Measurements from ENCODE around the gene AFF1.
A peak's percentile ranks its signal among the peaks of the same experiment; 100 is the strongest.

The AFF1 gene

GRCh38 chr4:87105101-87105845 lies 170.5 kb downstream of the AFF1 start:
- in situ Hi-C loops (cut with HindIII; ENCODE audit: low sequenced_read_pairs), result loop anchor here (5.0 to 25.0 kb wide), 2 partner anchors 183 to 593 kb away; no protein-coding TSS in a partner anchor
- DNase-seq (ENCODE audit: low read depth), result no peak
- no peak for TF ChIP-seq CTCF (IDR thresholded peaks at IDR 0.05; ENCODE audit: low read depth, low read length, missing control alignments)
- no peak overlapping the region for H3K4me3 ChIP-seq (ENCODE audit: low read depth, low read length)

- no peak overlapping the region for H3K4me3 ChIP-seq (ENCODE audit: low read depth, low read length)
- no peak for TF ChIP-seq CTCF (IDR thresholded peaks at IDR 0.05; ENCODE audit: low read depth, low read length, missing control alignments)
- peak; percentile 58 for DNase-seq (ENCODE audit: low read depth)
- in situ Hi-C loops (cut with HindIII; ENCODE audit: low sequenced_read_pairs), result loop anchor here (5.0 to 25.0 kb wide), 2 partner anchors 186 to 596 kb away; no protein-coding TSS in a partner anchor
These were observed 173.3 kb downstream of the AFF1 start for GRCh38 chr4:87108142-87108546.

DNA sequence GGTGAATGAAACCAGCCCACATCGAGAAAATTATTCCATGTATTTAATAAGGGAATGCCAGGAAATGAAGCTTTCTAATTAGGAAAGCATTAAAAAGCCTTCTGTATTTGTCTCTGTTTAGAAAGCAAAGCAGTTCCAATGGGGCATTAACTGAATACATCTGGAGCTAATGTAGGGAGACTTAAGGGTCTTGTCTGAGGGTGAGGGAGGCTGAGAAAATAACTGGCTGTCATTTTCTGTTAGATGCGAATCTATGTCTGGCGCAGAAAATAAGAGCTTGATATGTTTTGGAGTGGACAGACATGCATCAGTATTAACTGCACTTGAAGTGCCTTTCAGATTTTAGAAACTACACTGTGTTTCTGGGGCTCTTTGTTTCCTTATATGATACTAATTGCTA lies 174.3 kb downstream of the AFF1 start:
- no peak overlapping the region for H3K4me3 ChIP-seq (ENCODE audit: low read depth, low read length)
- TF ChIP-seq CTCF (IDR thresholded peaks at IDR 0.05; ENCODE audit: low read depth, low read length, missing control alignments), result no peak
- in situ Hi-C loops (cut with HindIII; ENCODE audit: low sequenced_read_pairs), result loop anchor here (5.0 to 25.0 kb wide), 2 partner anchors 187 to 597 kb away; no protein-coding TSS in a partner anchor
- DNase-seq (ENCODE audit: low read depth), result no peak

- no peak for TF ChIP-seq CTCF (IDR thresholded peaks at IDR 0.05; ENCODE audit: low read depth, low read length, missing control alignments)
- in situ Hi-C loops (cut with HindIII; ENCODE audit: low sequenced_read_pairs), result loop anchor here (5.0 to 25.0 kb wide), 2 partner anchors 188 to 598 kb away; no protein-coding TSS in a partner anchor
- no peak overlapping the region for H3K4me3 ChIP-seq (ENCODE audit: low read depth, low read length)
- no peak for DNase-seq (ENCODE audit: low read depth)
These were observed 175.1 kb downstream of the AFF1 start for GRCh38 chr4:87109945-87110344.

- no peak for TF ChIP-seq CTCF (IDR thresholded peaks at IDR 0.05; ENCODE audit: low read depth, low read length, missing control alignments)
- DNase-seq (ENCODE audit: low read depth), result no peak
- no peak overlapping the region for H3K4me3 ChIP-seq (ENCODE audit: low read depth, low read length)
- in situ Hi-C loops (cut with HindIII; ENCODE audit: low sequenced_read_pairs), result loop anchor here (25.0 kb wide), 1 partner anchor 600 kb away; no protein-coding TSS in a partner anchor
These were observed 177.3 kb downstream of the AFF1 start for GRCh38 chr4:87112063-87112462.

DNA sequence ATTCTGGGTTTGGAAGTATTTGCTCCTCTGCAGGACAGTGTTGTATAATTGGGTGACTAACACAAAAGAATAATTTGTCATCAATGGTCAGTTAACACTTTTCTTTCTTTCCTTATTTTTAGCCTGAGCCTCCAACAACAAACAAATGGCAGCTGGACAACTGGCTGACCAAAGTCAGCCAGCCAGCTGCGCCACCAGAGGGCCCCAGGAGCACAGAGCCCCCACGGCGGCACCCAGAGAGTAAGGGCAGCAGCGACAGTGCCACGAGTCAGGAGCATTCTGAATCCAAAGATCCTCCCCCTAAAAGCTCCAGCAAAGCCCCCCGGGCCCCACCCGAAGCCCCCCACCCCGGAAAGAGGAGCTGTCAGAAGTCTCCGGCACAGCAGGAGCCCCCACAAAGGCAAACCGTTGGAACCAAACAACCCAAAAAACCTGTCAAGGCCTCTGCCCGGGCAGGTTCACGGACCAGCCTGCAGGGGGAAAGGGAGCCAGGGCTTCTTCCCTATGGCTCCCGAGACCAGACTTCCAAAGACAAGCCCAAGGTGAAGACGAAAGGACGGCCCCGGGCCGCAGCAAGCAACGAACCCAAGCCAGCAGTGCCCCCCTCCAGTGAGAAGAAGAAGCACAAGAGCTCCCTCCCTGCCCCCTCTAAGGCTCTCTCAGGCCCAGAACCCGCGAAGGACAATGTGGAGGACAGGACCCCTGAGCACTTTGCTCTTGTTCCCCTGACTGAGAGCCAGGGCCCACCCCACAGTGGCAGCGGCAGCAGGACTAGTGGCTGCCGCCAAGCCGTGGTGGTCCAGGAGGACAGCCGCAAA lies 179.6 kb downstream of the AFF1 start:
- no peak for DNase-seq (ENCODE audit: low read depth)
- in situ Hi-C loops (cut with HindIII; ENCODE audit: low sequenced_read_pairs), result loop anchor here (25.0 kb wide), 1 partner anchor 602 kb away; no protein-coding TSS in a partner anchor
- H3K4me3 ChIP-seq (ENCODE audit: low read depth, low read length), result no peak overlapping the region
- TF ChIP-seq CTCF (IDR thresholded peaks at IDR 0.05; ENCODE audit: low read depth, low read length, missing control alignments), result peak; percentile 4

All from astrocyte of the cerebellum (primary cell).